HuH-7.5 (cell line): ENCODE data around the gene WNK4.

Experiments used
- DNase-seq: peaks from one replicate; pipeline ENCODE4 v3.0.0; 2011; ENCODE audit warnings: low spot score

WNK4 gene

GRCh38 chr17:42797067-42798007 is 16.9 kb downstream of the WNK4 start:
- no peak for DNase-seq

DNA sequence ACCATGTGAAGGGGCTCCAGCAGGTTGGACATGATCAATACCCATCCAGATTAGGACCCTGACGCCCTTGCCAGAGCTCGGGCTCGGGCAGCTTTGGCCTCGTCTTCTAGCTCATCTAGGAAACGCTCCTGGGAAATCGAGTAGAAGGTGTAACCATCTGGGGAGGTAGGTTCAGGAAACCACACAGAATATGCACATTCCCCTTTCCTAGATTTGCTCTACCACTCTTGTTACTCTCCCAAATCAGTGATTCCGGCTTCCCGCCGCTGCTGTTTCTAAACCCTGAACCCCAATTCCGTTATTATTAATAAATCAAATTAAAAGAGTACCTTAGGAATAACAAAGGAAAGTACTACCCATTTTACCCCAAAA is 17.6 kb downstream of the WNK4 start:
- no peak for DNase-seq

DNA sequence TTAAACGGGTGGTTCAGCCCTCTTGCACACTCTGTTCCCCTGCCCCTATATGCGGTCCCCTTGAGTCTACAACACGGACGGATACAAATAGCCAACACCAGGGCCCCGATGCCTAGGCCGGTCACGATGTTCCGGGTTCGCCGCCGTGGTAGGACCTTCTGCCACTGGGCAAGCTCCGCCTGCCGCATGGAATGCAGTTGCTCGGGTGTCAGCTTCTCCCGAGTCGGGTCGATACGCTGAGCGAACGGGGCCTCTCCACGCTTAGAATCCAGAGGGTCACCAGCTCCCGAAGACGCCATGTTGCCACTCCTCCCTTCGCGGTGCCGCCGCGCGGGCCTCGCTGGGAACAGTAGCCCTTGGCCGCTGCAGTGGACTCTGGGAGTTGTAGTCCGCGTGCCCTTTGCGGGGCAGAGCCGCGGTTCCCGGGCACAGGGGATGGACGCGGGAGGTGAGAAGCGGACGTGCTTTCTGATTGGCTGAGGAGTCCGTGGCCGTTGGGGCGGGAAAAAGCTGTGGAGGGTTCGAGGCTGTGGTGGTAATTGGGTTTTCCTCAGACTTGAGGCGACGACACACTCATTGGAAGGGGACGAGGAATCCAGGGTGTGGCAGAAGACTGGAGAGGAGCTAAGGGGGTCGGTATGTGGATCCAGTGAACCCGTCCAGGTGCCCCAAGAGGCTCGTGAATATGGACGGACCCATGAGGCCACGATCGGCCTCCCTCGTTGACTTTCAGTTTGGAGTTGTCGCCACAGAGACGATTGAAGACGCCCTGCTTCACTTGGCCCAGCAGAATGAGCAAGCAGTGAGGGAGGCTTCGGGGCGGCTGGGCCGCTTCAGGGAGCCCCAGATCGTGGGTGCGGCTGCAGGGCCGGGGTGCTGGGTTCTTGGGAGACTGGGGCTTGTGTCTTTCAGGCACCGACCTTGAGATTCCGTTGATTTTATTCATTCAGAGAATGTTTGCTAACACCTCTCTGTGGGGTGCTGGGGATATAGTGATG is 18.3 kb downstream of the WNK4 start, which contains the start of the genes CNTD1 and COA3:
TSS of gene CNTD1 (plus strand) at position 479 of the 998 bp plus-strand sequence. CDS start at position 686, 207 bp downstream.
TSS of gene COA3 (minus strand) at position 322 of the 998 bp plus-strand sequence. CDS start at position 299, 23 bp downstream.
- DNase-seq, result peak; percentile 88

DNA sequence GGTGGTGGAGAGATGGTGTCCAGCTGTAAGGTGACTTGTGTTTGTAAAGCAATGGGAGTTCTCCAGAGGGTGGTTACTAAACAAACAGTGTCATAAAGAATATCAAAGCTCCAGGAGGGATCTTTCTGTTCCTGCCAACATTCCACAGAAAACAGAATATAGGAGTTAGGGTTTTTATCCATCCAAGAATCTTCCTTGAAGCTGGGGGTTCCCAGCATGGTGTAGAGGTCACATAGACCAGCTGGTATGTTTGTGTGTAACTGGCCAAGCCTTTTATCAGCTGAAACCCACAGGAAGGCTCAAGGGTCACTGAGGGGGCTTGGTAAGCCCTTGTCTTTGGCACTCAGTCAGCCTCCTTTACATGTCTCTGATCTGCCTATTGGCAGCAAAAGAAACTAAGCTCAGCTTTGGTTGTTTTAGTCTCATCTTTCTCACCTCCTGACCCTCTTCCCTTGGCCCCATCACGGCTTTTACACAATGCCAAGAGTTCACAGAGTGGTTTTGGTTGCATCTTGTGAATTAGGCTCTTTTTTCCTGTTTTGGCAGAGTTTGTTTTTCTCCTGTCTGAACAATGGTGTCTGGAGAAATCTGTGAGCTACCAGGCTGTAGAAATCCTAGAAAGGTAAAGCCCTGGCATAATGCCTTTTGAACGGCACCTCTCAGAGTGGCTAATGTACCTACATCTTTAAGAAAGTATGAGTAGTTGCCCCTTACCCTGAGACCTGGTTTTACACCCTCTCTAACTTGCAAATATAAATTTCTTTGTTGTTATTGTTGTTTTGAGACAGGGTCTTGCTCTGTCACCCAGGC is 22.9 kb downstream of the WNK4 start:
- DNase-seq, result no peak

- DNase-seq, result no peak
Measured at GRCh38 chr17:42804918-42805367, 24.5 kb downstream of the WNK4 start.

GRCh38 chr17:42806249-42806648 is 25.8 kb downstream of the WNK4 start:
- DNase-seq, result no peak

- DNase-seq, result no peak
Measured at GRCh38 chr17:42809250-42809649, 28.8 kb downstream of the WNK4 start.

GRCh38 chr17:42814633-42815399 is 34.4 kb downstream of the WNK4 start:
- DNase-seq, result no peak

DNA sequence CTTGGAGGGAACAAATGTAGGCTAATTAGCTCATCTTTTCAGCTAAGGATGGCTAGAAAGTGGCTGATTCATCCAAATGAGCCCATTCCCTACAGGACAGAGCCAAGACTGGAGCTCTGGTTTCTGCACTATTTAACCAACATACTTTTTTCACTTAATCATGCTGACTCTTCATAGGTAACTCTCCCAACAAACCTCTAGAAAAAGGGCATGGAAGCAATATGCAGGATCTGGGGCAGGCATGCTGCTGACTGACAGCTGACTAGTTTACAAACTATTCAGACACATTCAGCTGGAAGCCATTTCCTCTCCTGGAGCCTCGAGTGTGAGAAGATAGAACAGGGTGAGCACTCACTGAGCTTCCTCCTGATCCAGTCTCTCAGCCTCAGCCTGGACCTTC is 37.5 kb downstream of the WNK4 start:
- no peak for DNase-seq

DNA sequence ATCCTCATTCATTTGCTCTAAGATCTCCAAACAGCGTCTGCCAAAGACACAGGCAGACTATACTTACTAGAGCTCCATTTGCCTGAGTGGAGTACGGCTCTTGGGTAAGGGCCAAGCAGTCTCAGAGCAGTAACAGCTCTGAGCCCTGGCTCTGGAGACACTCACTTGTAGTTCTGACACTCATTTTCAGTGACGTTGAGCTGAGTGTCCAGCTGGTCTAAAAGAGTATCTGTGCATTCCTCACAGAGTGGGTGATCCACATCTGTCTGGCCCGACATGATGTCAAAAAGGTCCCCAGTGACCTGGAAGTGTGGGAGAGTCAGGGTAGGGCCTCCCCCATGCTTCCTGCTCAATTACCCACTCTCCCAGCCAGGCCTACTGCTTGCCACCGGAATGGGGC is 38.0 kb downstream of the WNK4 start:
- no peak for DNase-seq

- peak; percentile 52 for DNase-seq
Measured at GRCh38 chr17:42819939-42820535, 39.6 kb downstream of the WNK4 start.

- no peak for DNase-seq
Measured at GRCh38 chr17:42821176-42821575, 40.8 kb downstream of the WNK4 start.

DNA sequence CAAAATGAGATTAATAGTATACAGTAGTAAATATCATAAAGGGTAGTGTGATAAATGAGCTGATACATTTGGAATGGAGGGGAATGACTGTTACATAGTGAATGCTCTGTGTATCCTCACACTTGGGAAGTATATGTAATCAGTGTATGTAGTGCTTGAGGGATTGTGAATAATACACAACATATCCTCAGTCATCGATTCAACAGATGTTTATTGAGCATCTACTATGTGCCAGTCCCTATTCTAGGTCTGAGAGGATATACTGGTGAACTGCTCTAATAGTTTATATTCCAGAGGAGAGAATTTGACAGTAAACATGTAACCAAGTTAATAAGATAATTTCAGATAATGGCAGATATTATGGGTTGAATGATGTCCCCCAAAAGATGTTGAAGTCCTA is 47.1 kb downstream of the WNK4 start:
- no peak for DNase-seq

DNA sequence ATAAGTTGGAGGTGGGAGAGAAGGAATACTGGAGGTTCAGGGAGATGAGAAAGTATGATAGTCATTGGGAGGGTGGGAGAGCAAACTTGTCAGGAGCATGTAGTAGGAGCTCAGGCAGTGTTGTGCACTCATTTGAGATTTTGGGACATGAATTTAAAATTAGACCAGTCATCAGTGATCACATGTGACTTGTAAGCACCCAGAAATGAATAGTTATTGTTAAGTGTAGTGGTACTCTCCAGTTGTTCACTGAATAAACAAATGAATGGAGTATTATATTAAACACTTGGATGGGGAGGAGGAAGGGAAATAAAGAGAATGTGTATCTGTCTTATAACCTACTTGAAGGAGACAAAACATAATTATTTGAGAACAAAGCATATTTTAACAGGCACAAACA is 50.6 kb downstream of the WNK4 start:
- DNase-seq, result no peak

GRCh38 chr17:42832213-42832933 is 52.0 kb downstream of the WNK4 start:
- no peak for DNase-seq

- peak; percentile 80 for DNase-seq
Measured at GRCh38 chr17:42832934-42833766, 52.7 kb downstream of the WNK4 start, which contains the start of gene PSME3. TSS of gene PSME3 (plus strand) at chr17:42833397. CDS start at chr17:42833632, 235 bp downstream.

DNA sequence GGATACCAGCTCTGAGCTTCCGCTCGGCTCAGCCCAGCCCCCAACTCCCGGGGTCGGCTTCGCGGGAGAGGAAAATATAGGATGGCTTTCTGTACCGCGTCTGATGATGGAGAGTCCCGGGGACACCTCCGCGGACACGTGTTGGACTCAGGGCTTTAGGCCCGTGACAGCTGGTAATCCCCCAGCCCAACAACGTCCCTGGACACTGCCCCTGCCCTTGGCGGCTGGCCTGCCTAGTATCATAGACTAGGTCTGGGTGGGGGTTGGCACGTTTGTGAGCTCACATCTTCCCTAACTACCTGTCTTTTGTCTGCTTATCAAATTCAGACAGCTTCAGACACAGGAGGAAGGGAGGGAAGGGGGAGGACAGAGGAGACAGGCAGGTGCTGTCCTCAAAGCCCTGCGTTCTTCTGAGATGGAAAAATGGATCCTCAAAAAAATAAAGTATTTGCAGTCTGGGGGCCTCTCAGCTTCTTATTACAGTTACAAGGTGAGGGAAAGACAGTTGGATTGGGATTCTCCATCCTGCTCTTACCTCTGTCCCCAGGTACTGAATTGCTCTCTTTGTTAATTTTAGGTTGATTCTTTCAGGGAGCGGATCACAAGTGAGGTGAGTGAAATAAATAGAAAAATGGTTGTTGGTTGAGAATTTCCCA is 53.5 kb downstream of the WNK4 start:
- DNase-seq, result no peak

GRCh38 chr17:42835732-42836131 is 55.3 kb downstream of the WNK4 start:
- DNase-seq, result no peak
